Calu3 (cell line): ENCODE measurements around the gene ZNF618. TPM values are rescaled to one million over a fixed set of nuclear protein-coding genes. Genes with fewer than 3 reads are reported as not detected.

Experiments
- BruUV-seq: library from RNA; stranded (reverse); fragments of 400-500 nt; replicated peaks from 2 replicates; lab custom pipeline; 2021; lab: Mats Ljungman, UMichigan
- CTCF ChIA-PET: fragments of 300-600 bp; sonication (Branson Sonifier 250); formaldehyde crosslinking; loops from one replicate; lab custom pipeline; 2022; ENCODE audit warnings: antibody characterized with exemption; lab: Charles Lee
- DNase-seq: peaks from one replicate; pipeline ENCODE4 v3.0.0; 2022
- H3K27ac Mint-ChIP-seq: one replicate; pipeline ENCODE4 v1.8.0; 2022; ENCODE audit warnings: mixed read lengths; ENCODE audit not compliant: unreplicated experiment
- H3K27me3 Mint-ChIP-seq: one replicate; pipeline ENCODE4 v1.8.0; 2022; ENCODE audit warnings: mixed read lengths; ENCODE audit not compliant: unreplicated experiment
- H3K36me3 Mint-ChIP-seq: one replicate; pipeline ENCODE4 v1.8.0; 2022; ENCODE audit warnings: mild to moderate bottlenecking, moderate library complexity, mixed read lengths; ENCODE audit not compliant: insufficient read depth, unreplicated experiment
- H3K4me1 Mint-ChIP-seq: one replicate; pipeline ENCODE4 v1.8.0; 2022; ENCODE audit warnings: mild to moderate bottlenecking, low read depth, mixed read lengths; ENCODE audit not compliant: unreplicated experiment
- H3K4me3 Mint-ChIP-seq: one replicate; pipeline ENCODE4 v1.8.0; 2022; ENCODE audit warnings: mild to moderate bottlenecking, low read depth, moderate library complexity, mixed read lengths; ENCODE audit not compliant: unreplicated experiment
- H3K9me3 Mint-ChIP-seq: one replicate; pipeline ENCODE4 v1.8.0; 2022; ENCODE audit warnings: low read depth, mixed read lengths; ENCODE audit not compliant: unreplicated experiment
- CTCF ChIP-seq: fragments of 200-600 bp; IDR thresholded peaks from one replicate; pipeline ENCODE4 v1.8.0; 2022; ENCODE audit warnings: antibody characterized with exemption; ENCODE audit not compliant: unreplicated experiment
- intact Hi-C: fragments of 100-400 bp; cut with micrococcal nuclease; formaldehyde crosslinking; loops from one replicate; pipeline ENCODE4 v1.10.0; 2022; ENCODE audit not compliant: unreplicated experiment
- total RNA-seq: library from RNA; stranded (reverse); gene quantifications from 2 replicates; pipeline ENCODE4 v1.2.3, GENCODE V29; 2022

Gene ZNF618
- total RNA-seq, 1 experiment from 2014 or later, result 20.3 TPM

GRCh38 chr9:113988385-113989016 is 112.4 kb downstream of the ZNF618 start:
- no peaks in the 10 kb centered on the region for H3K27me3 Mint-ChIP-seq
- no peak overlapping the region for H3K27ac Mint-ChIP-seq
- intact Hi-C loops, result no loop called here
- peaks cover 4% of the 10 kb centered on the region for H3K36me3 Mint-ChIP-seq
- no peaks in the 10 kb centered on the region for H3K4me1 Mint-ChIP-seq
- no peak overlapping the region for H3K4me3 Mint-ChIP-seq
- CTCF ChIA-PET, result no interaction called here
- DNase-seq, result no peak
- TF ChIP-seq CTCF, result no peak
- no peaks in the 10 kb centered on the region for H3K9me3 Mint-ChIP-seq
- no TSS peak for BruUV-seq

GRCh38 chr9:113989017-113989713 is 113.1 kb downstream of the ZNF618 start:
- no peak for TF ChIP-seq CTCF
- Mint-ChIP-seq H3K27me3 (no peaks in the 10 kb centered on the region), H3K27ac (no peak overlapping the region), H3K4me1 (no peaks in the 10 kb centered on the region), H3K4me3 (no peak overlapping the region), H3K9me3 (no peaks in the 10 kb centered on the region), H3K36me3 (peaks cover 4% of the 10 kb centered on the region)
- CTCF ChIA-PET, result no interaction called here
- BruUV-seq, result no TSS peak
- intact Hi-C loops, result no loop called here
- DNase-seq, result no peak

- Mint-ChIP-seq H3K36me3 (peaks cover 4% of the 10 kb centered on the region), H3K4me1 (no peaks in the 10 kb centered on the region), H3K9me3 (no peaks in the 10 kb centered on the region), H3K27ac (no peak overlapping the region), H3K4me3 (no peak overlapping the region), H3K27me3 (no peaks in the 10 kb centered on the region)
- intact Hi-C loops, result no loop called here
- BruUV-seq, result no TSS peak
- no peak for DNase-seq
- CTCF ChIA-PET, result no interaction called here
- no peak for TF ChIP-seq CTCF
Observed at GRCh38 chr9:113989714-113990569, 113.8 kb downstream of the ZNF618 start.

- no peak for TF ChIP-seq CTCF
- H3K9me3 Mint-ChIP-seq, result no peaks in the 10 kb centered on the region
- H3K36me3 Mint-ChIP-seq, result peaks cover 4% of the 10 kb centered on the region
- intact Hi-C loops, result no loop called here
- no peaks in the 10 kb centered on the region for H3K4me1 Mint-ChIP-seq
- no peak overlapping the region for H3K27ac Mint-ChIP-seq
- no TSS peak for BruUV-seq
- CTCF ChIA-PET, result no interaction called here
- no peak overlapping the region for H3K4me3 Mint-ChIP-seq
- no peak for DNase-seq
- H3K27me3 Mint-ChIP-seq, result no peaks in the 10 kb centered on the region
Observed at GRCh38 chr9:113990570-113990907, 114.4 kb downstream of the ZNF618 start.
